ENCODE data around the gene EMP1. TPM values are rescaled to one million over a fixed set of nuclear protein-coding genes. Genes with fewer than 3 reads are reported as not detected.

The EMP1 gene
- total RNA-seq, result 52.2 and 75.6 TPM in 2 replicates

DNA sequence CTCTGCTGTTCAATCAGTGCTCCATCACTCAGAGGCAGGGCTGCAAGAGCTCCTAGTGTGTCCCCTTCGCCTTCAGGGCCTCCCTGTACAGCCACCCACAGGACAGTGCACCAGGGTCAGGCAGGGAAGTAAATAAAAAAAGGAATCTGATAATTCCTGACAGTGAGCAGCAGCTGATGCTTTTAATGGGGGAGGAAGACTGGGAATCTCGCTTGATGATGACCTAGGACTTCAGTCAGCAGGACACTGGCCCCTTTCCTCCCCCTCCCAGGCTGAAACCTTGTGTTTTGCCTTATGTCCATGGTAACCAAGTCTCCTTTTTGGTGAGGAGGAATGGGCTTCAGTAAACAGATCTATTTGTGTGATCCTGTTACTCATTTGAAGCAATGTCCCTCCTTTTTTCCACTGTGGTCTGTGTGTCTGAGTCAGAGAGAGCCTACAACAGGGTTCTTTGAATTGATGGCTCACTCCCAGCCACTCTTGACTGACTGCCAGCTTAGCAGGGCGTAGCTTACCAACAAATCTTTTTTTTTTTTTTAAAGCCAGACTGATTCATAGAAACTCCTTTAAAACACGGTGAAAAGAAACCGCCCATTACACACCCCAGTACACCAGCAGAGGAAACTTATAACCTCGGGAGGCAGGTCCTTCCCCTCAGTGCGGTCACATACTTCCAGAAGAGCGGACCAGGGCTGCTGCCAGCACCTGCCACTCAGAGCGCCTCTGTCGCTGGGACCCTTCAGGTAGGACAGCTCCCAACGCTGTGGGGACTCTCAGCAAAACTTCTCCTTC is at the start of gene EMP1:
Gene EMP1, plus strand, starts transcription at position 597 of the 792 bp plus-strand sequence. CDS start 14,785 bp downstream, outside the sequence.
- TF ChIP-seq CTCF (IDR thresholded peaks at IDR 0.05; ENCODE audit: insufficient read depth, low read depth, low read length), result no peak
- H3K4me3 ChIP-seq (ENCODE audit: low read depth, low read length), result peak within 1 kb of the TSS; percentile 76
- DNase-seq (ENCODE audit: low read depth), result peak; percentile 99

DNA sequence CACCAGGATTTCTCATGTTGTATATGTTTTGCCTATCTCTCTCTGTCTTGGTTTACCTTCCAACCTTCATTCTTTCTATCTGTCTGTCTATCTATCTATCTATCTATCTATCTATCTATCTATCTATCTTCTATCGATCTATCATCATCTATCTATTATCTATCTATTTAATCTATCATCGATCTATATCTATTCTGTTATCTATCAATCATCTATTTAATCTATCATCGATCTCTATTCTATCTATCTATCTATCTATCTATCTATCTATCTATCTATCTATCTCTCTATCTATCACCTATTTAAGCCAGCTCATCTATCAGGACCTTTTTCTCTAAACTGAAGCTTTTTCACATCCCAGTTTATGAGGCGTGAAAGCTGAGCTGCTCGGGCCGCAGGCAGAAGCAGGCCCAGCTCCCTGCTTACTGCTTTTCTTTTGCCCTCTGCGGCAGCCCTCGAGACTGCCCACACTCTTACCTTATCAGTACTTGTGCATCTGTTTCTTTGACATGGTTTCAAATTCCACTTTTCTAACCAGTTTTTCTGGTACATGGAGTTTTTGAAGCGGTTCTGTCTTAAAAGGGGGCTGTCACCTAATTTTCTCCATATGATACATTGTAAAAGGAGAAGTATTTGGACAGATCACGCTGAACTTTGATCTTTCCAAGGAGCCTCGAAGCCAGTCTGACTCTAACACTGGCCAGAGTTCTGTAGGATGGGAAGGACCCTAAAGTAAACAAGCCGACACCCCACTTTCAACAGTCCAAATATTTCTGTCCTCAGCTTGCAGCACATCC is 48.6 kb upstream of the EMP1 start:
- no peak overlapping the region for H3K4me3 ChIP-seq (ENCODE audit: low read depth, low read length)
- peak; percentile 20 for DNase-seq (ENCODE audit: low read depth)
- no peak for TF ChIP-seq CTCF (IDR thresholded peaks at IDR 0.05; ENCODE audit: insufficient read depth, low read depth, low read length)

DNA sequence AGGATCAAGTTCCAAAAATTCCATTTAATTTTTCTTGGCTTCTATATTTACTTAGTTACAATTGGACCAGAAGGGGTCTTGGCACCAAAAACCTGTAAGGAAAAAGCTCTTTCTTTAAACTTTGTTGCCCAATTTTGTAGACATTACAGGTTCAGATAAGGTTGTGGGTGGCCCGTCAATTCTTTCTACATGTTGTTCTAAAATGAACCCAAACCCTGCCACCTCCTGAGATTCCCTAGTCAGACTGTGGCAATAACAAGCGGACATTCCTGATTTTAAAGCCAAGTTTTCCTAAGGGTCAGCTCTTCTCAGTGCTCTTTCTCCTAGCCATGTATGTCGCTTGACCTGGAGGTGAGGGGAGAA is 48.1 kb upstream of the EMP1 start:
- no peak for TF ChIP-seq CTCF (IDR thresholded peaks at IDR 0.05; ENCODE audit: insufficient read depth, low read depth, low read length)
- DNase-seq (ENCODE audit: low read depth), result no peak
- no peak overlapping the region for H3K4me3 ChIP-seq (ENCODE audit: low read depth, low read length)

GRCh38 chr12:13149411-13149810 is 47.1 kb upstream of the EMP1 start:
- no peak overlapping the region for H3K4me3 ChIP-seq (ENCODE audit: low read depth, low read length)
- no peak for DNase-seq (ENCODE audit: low read depth)
- TF ChIP-seq CTCF (IDR thresholded peaks at IDR 0.05; ENCODE audit: insufficient read depth, low read depth, low read length), result no peak

DNA sequence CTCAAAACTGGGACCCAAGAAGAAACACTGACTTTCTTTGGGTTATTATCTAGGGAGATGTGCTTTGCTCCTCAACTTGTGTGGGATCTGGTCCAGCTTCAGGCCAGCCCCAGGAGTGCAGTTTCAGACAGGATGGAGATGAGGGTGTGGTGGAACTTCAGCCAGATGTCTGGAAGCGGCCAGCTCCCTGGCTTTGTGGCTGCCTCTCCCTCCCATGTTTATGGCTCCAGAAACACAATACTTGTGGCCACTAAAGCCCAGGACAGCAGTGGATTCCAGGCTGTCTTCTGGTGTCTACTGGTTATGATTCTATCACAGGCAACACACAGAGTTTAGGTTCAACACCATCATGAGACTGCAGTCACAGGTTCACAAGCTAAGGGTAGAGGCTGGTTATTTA is 44.2 kb upstream of the EMP1 start:
- no peak overlapping the region for H3K4me3 ChIP-seq (ENCODE audit: low read depth, low read length)
- TF ChIP-seq CTCF (IDR thresholded peaks at IDR 0.05; ENCODE audit: insufficient read depth, low read depth, low read length), result no peak
- peak; percentile 26 for DNase-seq (ENCODE audit: low read depth)

DNA sequence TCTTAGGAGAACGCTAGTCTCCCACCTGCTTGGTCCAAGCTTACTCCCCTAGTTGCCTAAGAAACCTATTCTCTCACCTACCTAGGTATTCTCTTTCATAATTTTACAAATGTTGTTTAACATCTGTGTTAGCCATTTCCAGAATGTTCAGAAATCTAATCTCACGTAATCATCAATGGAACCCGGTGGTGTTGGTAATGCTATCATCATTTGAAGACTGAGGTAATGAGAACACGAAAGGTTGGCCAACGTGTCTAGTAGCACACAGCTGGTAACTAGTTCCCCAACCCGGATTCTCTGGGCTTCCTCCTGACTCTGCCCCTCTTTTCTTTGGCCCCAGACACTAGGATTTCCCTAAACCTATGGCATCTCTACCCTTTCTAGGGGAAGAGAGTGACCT is 43.8 kb upstream of the EMP1 start:
- no peak overlapping the region for H3K4me3 ChIP-seq (ENCODE audit: low read depth, low read length)
- TF ChIP-seq CTCF (IDR thresholded peaks at IDR 0.05; ENCODE audit: insufficient read depth, low read depth, low read length), result no peak
- DNase-seq (ENCODE audit: low read depth), result no peak

Measured in fibroblast of villous mesenchyme (primary cell).